LNCaP clone FGC (cell line): ENCODE results near the gene SMOC1.

ENCODE experiments used
- DNase-seq: peaks from one replicate; pipeline ENCODE4 v3.0.0-alpha.2; 2011; ENCODE audit warnings: low read depth
- H3K4me3 ChIP-seq: 2 replicates; pipeline ENCODE4 v1.5.1; 2011; ENCODE audit warnings: mild to moderate bottlenecking, low read depth, low read length, control low read depth
- TF ChIP-seq, protein P1 (sequence below): IDR thresholded peaks from 2 replicates; pipeline ENCODE4 v1.5.1; 2012; ENCODE audit warnings: mild to moderate bottlenecking; ENCODE audit not compliant: control insufficient read depth, insufficient read depth; ENCODE audit errors: extremely low read depth

The SMOC1 gene

DNA sequence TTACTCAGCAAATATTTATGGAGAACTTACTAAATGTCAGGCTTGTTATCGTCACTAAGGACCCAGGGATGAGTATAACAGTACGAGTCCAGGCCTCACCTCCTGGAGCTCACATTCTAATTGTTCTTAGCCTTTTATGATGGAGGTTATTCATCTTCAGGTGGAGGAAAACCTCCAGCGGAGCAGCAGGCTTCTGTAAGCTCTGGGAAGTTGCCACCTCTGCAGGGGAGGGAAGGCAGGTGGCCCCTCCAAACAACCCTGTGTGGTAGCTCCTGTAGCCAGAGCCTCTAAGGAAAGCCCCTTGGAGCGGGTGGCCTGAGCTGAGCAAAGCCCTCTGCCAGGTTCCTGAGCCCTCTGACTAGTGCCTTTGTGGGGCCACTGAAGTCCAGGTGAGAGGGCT is 104.1 kb downstream of the SMOC1 start:
- no peak overlapping the region for H3K4me3 ChIP-seq
- TF ChIP-seq, protein P1, sequence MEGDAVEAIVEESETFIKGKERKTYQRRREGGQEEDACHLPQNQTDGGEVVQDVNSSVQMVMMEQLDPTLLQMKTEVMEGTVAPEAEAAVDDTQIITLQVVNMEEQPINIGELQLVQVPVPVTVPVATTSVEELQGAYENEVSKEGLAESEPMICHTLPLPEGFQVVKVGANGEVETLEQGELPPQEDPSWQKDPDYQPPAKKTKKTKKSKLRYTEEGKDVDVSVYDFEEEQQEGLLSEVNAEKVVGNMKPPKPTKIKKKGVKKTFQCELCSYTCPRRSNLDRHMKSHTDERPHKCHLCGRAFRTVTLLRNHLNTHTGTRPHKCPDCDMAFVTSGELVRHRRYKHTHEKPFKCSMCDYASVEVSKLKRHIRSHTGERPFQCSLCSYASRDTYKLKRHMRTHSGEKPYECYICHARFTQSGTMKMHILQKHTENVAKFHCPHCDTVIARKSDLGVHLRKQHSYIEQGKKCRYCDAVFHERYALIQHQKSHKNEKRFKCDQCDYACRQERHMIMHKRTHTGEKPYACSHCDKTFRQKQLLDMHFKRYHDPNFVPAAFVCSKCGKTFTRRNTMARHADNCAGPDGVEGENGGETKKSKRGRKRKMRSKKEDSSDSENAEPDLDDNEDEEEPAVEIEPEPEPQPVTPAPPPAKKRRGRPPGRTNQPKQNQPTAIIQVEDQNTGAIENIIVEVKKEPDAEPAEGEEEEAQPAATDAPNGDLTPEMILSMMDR, result no peak
- no peak for DNase-seq

DNA sequence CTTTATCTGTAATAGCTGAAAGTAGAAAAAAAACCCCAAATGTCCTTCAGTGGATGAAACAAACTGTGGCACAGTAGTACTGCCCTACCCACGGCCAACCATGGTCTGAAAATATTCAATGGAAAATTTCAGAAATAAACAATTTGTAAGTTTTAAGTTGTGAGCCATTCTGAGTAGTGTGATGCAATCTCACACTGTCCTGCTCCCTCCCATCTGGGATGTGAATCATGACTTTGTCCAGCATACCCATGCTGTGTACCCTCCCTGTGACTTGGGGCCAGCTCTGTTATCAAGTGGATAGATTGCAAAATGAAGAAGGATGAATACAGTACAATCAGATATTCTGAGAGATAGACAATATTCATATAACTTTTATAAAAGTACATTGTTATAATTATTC is 106.2 kb downstream of the SMOC1 start:
- DNase-seq, result no peak
- no peak overlapping the region for H3K4me3 ChIP-seq
- TF ChIP-seq, protein P1, result no peak

DNA sequence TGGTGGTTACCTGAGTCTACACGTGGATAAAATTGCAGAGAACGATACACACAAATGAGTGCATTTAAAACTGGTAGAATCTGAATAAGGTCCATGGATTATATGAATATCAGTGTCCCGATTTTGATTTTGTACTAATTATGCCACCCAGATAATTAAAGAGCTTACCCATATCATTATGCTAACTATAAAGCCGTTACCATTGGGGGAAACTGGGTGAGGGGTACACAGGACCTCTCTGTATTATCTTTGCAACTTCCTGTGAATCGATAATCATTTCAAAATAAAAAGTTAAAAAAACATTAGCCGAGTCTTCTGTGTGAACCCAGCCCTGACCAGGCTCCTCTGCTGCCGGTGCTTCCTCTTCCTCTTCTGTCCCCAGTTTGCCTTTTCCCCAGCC is 107.1 kb downstream of the SMOC1 start:
- H3K4me3 ChIP-seq, result no peak overlapping the region
- no peak for DNase-seq
- TF ChIP-seq, protein P1, result no peak

DNA sequence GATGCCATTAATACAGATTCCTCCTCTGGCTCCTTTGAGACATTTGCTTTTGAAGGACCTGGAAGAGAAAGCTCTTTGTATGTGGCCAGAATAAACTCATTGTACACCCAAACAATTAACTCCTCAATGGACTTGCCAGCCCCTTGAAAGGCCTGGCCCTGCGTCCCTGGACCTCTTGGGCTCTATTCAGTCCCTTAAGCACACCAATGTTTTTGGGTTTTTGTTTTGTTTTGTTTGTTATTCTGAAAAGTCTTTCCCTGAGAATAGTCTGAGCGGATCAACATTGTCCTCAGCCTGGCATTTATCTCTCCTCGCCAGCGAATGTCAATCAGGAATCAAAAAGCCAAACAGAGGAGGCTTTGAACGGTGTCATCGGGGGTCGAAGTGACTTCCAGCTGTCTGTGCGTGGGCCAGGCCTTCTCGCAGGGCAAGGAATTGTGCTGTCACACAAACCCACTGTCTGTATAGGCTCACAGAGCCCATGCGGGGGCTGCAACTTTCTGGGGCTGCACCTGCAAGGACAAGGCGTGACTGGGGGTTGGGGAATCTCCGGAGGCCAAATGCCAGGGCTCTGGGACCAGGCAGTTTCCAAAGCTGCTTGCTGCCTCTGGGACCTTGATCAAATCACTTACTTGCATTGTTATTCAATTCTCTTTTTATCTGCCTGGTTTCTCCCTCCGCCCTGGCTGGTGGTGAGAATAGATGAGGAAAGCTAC is 108.3 kb downstream of the SMOC1 start:
- TF ChIP-seq, protein P1, result no peak
- H3K4me3 ChIP-seq, result no peak overlapping the region
- no peak for DNase-seq

DNA sequence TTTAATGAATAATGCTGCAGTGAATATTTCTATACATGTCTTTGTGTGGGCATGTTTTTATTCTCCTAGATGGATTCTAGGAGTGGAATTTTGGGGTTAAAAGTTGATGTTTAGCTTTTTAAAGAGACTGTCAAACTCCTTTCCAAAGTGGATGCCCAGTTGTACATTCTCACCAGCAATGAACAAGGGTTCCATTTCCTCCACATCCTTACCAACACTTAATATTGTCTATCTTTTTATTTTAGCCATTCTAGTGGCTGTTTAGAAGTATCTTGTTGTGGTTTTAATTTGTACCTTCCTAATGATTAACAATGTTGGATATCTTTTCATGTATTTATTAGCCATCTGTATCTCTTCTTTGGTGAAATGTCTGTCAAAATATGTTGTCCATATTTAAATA is 109.8 kb downstream of the SMOC1 start:
- TF ChIP-seq, protein P1, result no peak
- no peak for DNase-seq
- no peak overlapping the region for H3K4me3 ChIP-seq

DNA sequence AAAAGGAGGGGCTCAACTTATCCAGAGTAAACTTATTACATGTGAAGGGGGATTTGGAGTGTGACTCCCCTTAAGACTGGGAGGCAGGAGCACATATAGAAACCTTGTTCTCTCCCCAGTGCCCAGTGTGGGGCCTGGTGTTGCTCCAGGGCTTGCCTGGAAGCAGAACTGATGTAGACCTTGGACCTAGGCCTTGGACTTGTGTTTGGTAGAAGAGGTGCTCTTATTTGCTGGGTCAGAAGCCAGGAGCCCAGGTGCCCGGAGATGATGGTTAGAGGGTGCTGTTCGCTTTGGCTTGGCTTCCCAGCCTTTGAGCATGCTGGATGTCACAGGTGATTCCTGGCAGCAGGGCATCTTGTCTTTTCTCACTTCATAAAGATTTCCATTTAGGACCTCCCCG is 110.4 kb downstream of the SMOC1 start:
- no peak for DNase-seq
- TF ChIP-seq, protein P1, result no peak
- no peak overlapping the region for H3K4me3 ChIP-seq

DNA sequence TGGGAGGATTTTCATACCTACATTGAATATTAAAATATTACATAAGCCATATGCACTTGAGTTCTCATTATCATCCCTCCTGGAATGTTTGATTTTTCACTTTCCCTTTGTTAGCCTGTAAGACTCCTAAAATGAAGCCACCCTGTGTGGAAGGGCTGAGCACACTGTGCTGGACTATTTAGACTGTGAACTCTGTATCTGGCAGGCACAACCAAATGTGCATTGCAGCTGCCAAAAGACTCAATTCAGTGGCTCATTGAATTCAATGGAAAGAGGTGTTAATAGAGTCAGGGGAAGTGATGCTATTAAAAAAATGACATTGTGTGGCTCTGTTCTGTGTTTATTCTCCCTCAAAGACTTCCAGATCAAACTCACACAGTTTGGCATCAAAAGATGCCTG is 111.1 kb downstream of the SMOC1 start:
- TF ChIP-seq, protein P1, result no peak
- H3K4me3 ChIP-seq, result no peak overlapping the region
- DNase-seq, result no peak
